SK-N-SH (cell line): Measurements from ENCODE around the gene ZC3H12C. TPM values are rescaled to one million over a fixed set of nuclear protein-coding genes. Genes with fewer than 3 reads are reported as not detected.

Experiments
- CTCF ChIA-PET: fragments of 300-600, 350-600 bp; formaldehyde crosslinking; extraction: SDS; loops from one replicate; lab custom pipeline; 2021; lab: Yijun Ruan, JAX
- POLR2A ChIA-PET: fragments of 350-600 bp; sonication (Branson Sonifier 250); formaldehyde crosslinking; extraction: SDS; loops from one replicate; lab custom pipeline; 2020; ENCODE audit warnings: antibody characterized with exemption, inconsistent platforms; lab: Yijun Ruan, JAX
- DNase-seq: peaks from one replicate; pipeline ENCODE4 v3.0.0; 2012
- H2AFZ ChIP-seq: fragments of 200-600 bp; sonication (generic); 2 replicates; pipeline ENCODE4 v1.8.1; 2016; ENCODE audit warnings: antibody characterized with exemption, mild to moderate bottlenecking, low read depth
- H3F3A ChIP-seq: fragments of 200-600 bp; sonication (generic); replicated peaks from 2 replicates; pipeline ENCODE3; 2016; ENCODE audit warnings: antibody characterized with exemption, mild to moderate bottlenecking; ENCODE audit not compliant: insufficient read depth
- H3K27ac ChIP-seq, 2 experiments: fragments of 200-500 bp in 1 of 2; fragments of 200-600 bp in 1 of 2; sonication (Bioruptor generic) in 1 of 2; sonication (generic), shearing (Covaris generic) in 1 of 2; 2 replicates each; pipeline versions ENCODE4 v1.5.1 to v1.6.1; 2014 to 2016; ENCODE audit warnings: low read depth in 2 of 2, inconsistent platforms in 1 of 2, low read length in 1 of 2, mild to moderate bottlenecking in 1 of 2, mixed read lengths in 1 of 2
- H3K27me3 ChIP-seq: fragments of 200-600 bp; sonication (generic), shearing (Covaris generic); 2 replicates; pipeline ENCODE4 v1.6.1; 2016; ENCODE audit warnings: mixed run types; ENCODE audit not compliant: insufficient read depth
- H3K36me3 ChIP-seq, 2 experiments: fragments of 200-500 bp in 1 of 2; fragments of 200-600 bp in 1 of 2; sonication (Bioruptor generic) in 1 of 2; sonication (generic) in 1 of 2; replicated peaks in 1 of 2; 2 replicates each; pipeline versions ENCODE3 to v1.5.1; 2014 to 2016; ENCODE audit warnings: low read length in 1 of 2, mild to moderate bottlenecking in 1 of 2; ENCODE audit not compliant: insufficient read depth in 2 of 2, control insufficient read depth in 1 of 2
- H3K4me1 ChIP-seq, 2 experiments: fragments of 200-500 bp in 1 of 2; fragments of 200-600 bp in 1 of 2; sonication (Bioruptor generic) in 1 of 2; sonication (generic), shearing (Covaris generic) in 1 of 2; 2 replicates each; pipeline versions ENCODE4 v1.5.1 to v1.6.1; 2014 to 2016; ENCODE audit warnings: low read depth in 1 of 2, low read length in 1 of 2, mixed run types in 1 of 2; ENCODE audit not compliant: insufficient read depth in 2 of 2, control insufficient read depth in 1 of 2
- H3K4me2 ChIP-seq: fragments of 200-600 bp; sonication (generic), shearing (Covaris generic); 2 replicates; pipeline ENCODE4 v1.6.1; 2017; ENCODE audit warnings: mixed run types
- H3K4me3 ChIP-seq, 2 experiments: fragments of 200-500 bp in 1 of 2; fragments of 200-600 bp in 1 of 2; sonication (Bioruptor generic) in 1 of 2; sonication (generic), shearing (Covaris generic) in 1 of 2; 2 replicates each; pipeline versions ENCODE4 v1.5.1 to v1.8.1; 2014 to 2016; ENCODE audit warnings: low read depth in 2 of 2, inconsistent platforms in 1 of 2, low read length in 1 of 2, mild to moderate bottlenecking in 1 of 2, mixed read lengths in 1 of 2, moderate library complexity in 1 of 2
- H3K79me2 ChIP-seq: fragments of 200-600 bp; sonication (generic); 2 replicates; pipeline ENCODE4 v1.8.1; 2017; ENCODE audit warnings: mild to moderate bottlenecking; ENCODE audit not compliant: insufficient read depth
- H3K9ac ChIP-seq: fragments of 200-600 bp; sonication (generic); 2 replicates; pipeline ENCODE4 v1.6.1; 2017; ENCODE audit warnings: mixed run types
- H3K9me2 ChIP-seq: fragments of 200-600 bp; sonication (generic); 2 replicates; pipeline ENCODE4 v1.6.1; 2017; ENCODE audit warnings: mixed run types
- H3K9me3 ChIP-seq: fragments of 200-600 bp; sonication (generic); 2 replicates; pipeline ENCODE4 v1.6.1; 2017; ENCODE audit warnings: mixed run types, mild to moderate bottlenecking, moderate library complexity
- H4K20me1 ChIP-seq: fragments of 200-600 bp; sonication (generic); 2 replicates; pipeline ENCODE4 v1.6.1; 2017; ENCODE audit warnings: mild to moderate bottlenecking, mixed run types; ENCODE audit not compliant: insufficient read depth
- CHD2 ChIP-seq: fragments of 150-350 bp; IDR thresholded peaks from 2 replicates; pipeline ENCODE4 v1.6.1; 2018; ENCODE audit warnings: low read length; ENCODE audit not compliant: partially characterized antibody
- GABPA ChIP-seq: IDR thresholded peaks from 2 replicates; pipeline ENCODE4 v1.4.0; 2012; ENCODE audit warnings: low read depth, mild to moderate bottlenecking
- GATA2 ChIP-seq: sonication (generic); formaldehyde crosslinking; IDR thresholded peaks from 2 replicates; pipeline ENCODE4 v1.5.0; 2020; ENCODE audit warnings: mild to moderate bottlenecking, missing genetic modification reagents
- JUND ChIP-seq: IDR thresholded peaks from 2 replicates; pipeline ENCODE4 v1.4.0; 2012
- MEF2A ChIP-seq: IDR thresholded peaks from 2 replicates; pipeline ENCODE4 v1.4.0; 2012; ENCODE audit warnings: low read depth, borderline replicate concordance
- SIN3A ChIP-seq: IDR thresholded peaks from 2 replicates; pipeline ENCODE4 v1.6.1; 2012; ENCODE audit warnings: low read depth, mild to moderate bottlenecking, low read length, moderate library complexity, borderline replicate concordance
- WGBS: methylation state at CpG from one replicate; pipeline ENCODE4 v1.1.6; 2017; ENCODE audit warnings: low lambda C conversion rate; 5-methylcytosine and 5-hydroxymethylcytosine counted together
- polyA plus RNA-seq, 3 experiments: library from polyadenylated mRNA; depleted of rRNA; stranded (reverse); fragments of >200 nt; gene quantifications; 2 replicates each; pipeline ENCODE4 v1.2.3, GENCODE V29; 2012
- TF ChIP-seq, protein P1 (sequence below): fragments of 150-350 bp; IDR thresholded peaks from 2 replicates; pipeline ENCODE4 v1.6.1; 2017; ENCODE audit warnings: antibody characterized with exemption, low read length, low read depth, borderline replicate concordance
- TF ChIP-seq, protein P2 (sequence below): IDR thresholded peaks from 2 replicates; pipeline ENCODE4 v1.6.1; 2012; ENCODE audit warnings: mild to moderate bottlenecking, low read depth, low read length, moderate library complexity

Gene ZC3H12C
- polyA plus RNA-seq, 1 of the 3 experiments (the other 2 are of a cell fraction): 2.8 TPM

DNA sequence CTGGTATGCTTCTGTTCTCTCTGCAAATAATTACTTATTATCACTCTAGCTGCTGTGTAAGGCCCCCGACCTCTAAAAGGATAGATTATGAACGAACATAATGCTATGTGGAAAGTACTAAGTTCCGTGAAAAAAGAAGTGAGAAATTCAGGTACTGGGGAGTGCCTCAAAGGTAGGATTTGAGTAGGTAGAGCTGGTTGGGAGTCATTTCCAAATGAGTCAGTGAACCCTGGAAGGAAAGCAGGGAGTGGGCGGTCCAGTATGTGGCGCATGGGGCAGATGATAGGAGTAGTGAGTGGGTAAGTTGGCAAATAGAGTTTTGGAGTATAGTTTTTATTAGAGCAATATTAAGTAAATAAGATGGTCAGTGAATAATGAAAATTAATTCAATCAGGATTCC is 2.4 kb downstream of the ZC3H12C start (continued):
- TF ChIP-seq, protein P1, sequence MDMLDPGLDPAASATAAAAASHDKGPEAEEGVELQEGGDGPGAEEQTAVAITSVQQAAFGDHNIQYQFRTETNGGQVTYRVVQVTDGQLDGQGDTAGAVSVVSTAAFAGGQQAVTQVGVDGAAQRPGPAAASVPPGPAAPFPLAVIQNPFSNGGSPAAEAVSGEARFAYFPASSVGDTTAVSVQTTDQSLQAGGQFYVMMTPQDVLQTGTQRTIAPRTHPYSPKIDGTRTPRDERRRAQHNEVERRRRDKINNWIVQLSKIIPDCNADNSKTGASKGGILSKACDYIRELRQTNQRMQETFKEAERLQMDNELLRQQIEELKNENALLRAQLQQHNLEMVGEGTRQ: no peak
- TF ChIP-seq JUND (no peak), GATA2 (CRISPR knock-in tag) (no peak)

DNA sequence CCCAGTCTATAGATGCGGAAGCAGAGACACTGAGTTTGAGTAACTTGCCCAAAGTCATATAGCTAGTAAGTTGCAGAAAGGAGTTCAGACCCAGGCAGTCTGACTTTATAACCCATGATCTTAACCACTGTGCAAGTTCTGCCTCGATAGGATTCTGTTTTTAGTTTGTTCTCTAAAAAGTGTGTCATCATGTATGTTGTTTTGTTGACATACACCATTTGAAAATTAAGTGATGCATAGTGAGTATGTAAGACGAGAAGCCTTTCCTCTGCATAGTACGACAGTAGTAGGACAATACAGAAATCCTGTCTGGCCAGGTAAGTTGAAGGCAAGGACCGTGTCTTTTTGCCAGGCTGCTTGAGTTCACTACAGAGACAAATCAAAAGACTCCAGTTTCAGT is 3.3 kb downstream of the ZC3H12C start:
- Histone ChIP-seq H3K9ac (no peak overlapping the region), H3K9me2 (no peaks in the 10 kb centered on the region), H3K4me1 (peaks cover 9 to 16% of the 10 kb centered on the region in 2 experiments; a peak in 3 of 4 replicates), H2AFZ (no peak overlapping the region), H3K36me3 (peaks cover 0 to 3% of the 10 kb centered on the region in 2 experiments), H3K4me3 (no peak overlapping the region), H3K27me3 (no peaks in the 10 kb centered on the region), H4K20me1 (no peaks in the 10 kb centered on the region; the same call in 1 of the 2 replicates), H3K9me3 (no peaks in the 10 kb centered on the region), H3K27ac (no peak overlapping the region), H3K79me2 (peaks cover 79% of the 10 kb centered on the region), H3K4me2 (no peak overlapping the region), H3F3A (peaks cover 12% of the 10 kb centered on the region)
- WGBS: 94% methylated on average over 5 of the region's 5 CpGs
- TF ChIP-seq SIN3A: no peak
- no peak for TF ChIP-seq CHD2
- TF ChIP-seq, protein P1: no peak
- TF ChIP-seq, protein P2, sequence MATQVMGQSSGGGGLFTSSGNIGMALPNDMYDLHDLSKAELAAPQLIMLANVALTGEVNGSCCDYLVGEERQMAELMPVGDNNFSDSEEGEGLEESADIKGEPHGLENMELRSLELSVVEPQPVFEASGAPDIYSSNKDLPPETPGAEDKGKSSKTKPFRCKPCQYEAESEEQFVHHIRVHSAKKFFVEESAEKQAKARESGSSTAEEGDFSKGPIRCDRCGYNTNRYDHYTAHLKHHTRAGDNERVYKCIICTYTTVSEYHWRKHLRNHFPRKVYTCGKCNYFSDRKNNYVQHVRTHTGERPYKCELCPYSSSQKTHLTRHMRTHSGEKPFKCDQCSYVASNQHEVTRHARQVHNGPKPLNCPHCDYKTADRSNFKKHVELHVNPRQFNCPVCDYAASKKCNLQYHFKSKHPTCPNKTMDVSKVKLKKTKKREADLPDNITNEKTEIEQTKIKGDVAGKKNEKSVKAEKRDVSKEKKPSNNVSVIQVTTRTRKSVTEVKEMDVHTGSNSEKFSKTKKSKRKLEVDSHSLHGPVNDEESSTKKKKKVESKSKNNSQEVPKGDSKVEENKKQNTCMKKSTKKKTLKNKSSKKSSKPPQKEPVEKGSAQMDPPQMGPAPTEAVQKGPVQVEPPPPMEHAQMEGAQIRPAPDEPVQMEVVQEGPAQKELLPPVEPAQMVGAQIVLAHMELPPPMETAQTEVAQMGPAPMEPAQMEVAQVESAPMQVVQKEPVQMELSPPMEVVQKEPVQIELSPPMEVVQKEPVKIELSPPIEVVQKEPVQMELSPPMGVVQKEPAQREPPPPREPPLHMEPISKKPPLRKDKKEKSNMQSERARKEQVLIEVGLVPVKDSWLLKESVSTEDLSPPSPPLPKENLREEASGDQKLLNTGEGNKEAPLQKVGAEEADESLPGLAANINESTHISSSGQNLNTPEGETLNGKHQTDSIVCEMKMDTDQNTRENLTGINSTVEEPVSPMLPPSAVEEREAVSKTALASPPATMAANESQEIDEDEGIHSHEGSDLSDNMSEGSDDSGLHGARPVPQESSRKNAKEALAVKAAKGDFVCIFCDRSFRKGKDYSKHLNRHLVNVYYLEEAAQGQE: no peak
- TF ChIP-seq JUND: no peak
- TF ChIP-seq GABPA: no peak
- TF ChIP-seq MEF2A: no peak
- ChIA-PET POLR2A (no interaction called here), CTCF (no interaction called here)
- no peak for DNase-seq
